HL-60/S4 treated with retinoic acid at 250 ng/mL for 4 days and 3 days (cell line): ENCODE measurements around the gene MAP4K2.

ENCODE experiments used
- in situ Hi-C: fragments of 300-500 bp; cut with MboI; formaldehyde crosslinking; loops from 2 replicates; pipeline ENCODE4 v1.7.0; 2022; ENCODE audit warnings: low sequenced_read_pairs

MAP4K2 gene

GRCh38 chr11:64742889-64743590 is 60.0 kb downstream of the MAP4K2 start:
- in situ Hi-C loops: no loop called here

- in situ Hi-C loops: no loop called here
These were observed 60.7 kb downstream of the MAP4K2 start for GRCh38 chr11:64742087-64742888.

- in situ Hi-C loops: no loop called here
These were observed 61.5 kb downstream of the MAP4K2 start for GRCh38 chr11:64741375-64742086.

GRCh38 chr11:64739871-64740270 is 63.1 kb downstream of the MAP4K2 start:
- in situ Hi-C loops: no loop called here

GRCh38 chr11:64736654-64737053 is 66.4 kb downstream of the MAP4K2 start:
- in situ Hi-C loops: no loop called here

GRCh38 chr11:64735725-64736259 is 67.2 kb downstream of the MAP4K2 start:
- in situ Hi-C loops: no loop called here
